ENCODE results near the gene LIG1.

Gene LIG1

GRCh38 chr19:48169939-48170803 is at the start of gene LIG1, which contains the start of gene ZSWIM9:
TSS of gene LIG1 (minus strand) at chr19:48170344. CDS start at chr19:48165566, 4,778 bp downstream.
TSS of gene ZSWIM9 (plus strand) at chr19:48170680. CDS start at chr19:48171803, 1,123 bp downstream.
- TF ChIP-seq, protein P1, sequence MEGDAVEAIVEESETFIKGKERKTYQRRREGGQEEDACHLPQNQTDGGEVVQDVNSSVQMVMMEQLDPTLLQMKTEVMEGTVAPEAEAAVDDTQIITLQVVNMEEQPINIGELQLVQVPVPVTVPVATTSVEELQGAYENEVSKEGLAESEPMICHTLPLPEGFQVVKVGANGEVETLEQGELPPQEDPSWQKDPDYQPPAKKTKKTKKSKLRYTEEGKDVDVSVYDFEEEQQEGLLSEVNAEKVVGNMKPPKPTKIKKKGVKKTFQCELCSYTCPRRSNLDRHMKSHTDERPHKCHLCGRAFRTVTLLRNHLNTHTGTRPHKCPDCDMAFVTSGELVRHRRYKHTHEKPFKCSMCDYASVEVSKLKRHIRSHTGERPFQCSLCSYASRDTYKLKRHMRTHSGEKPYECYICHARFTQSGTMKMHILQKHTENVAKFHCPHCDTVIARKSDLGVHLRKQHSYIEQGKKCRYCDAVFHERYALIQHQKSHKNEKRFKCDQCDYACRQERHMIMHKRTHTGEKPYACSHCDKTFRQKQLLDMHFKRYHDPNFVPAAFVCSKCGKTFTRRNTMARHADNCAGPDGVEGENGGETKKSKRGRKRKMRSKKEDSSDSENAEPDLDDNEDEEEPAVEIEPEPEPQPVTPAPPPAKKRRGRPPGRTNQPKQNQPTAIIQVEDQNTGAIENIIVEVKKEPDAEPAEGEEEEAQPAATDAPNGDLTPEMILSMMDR (IDR thresholded peaks at IDR 0.05; ENCODE audit: low read depth, low read length): peak; percentile 14
- peak; percentile 96 for DNase-seq (ENCODE audit: low read depth, low spot score)
- in situ Hi-C loops (cut with HindIII; ENCODE audit: low sequenced_read_pairs): no loop called here
- peak within 1 kb of the TSS; percentile 86 for H3K4me3 ChIP-seq (ENCODE audit: low read depth, low read length)

GRCh38 chr19:48218997-48219396 is 48.9 kb upstream of the LIG1 start:
- DNase-seq (ENCODE audit: low read depth, low spot score): peak; percentile 14
- TF ChIP-seq, protein P1 (IDR thresholded peaks at IDR 0.05; ENCODE audit: low read depth, low read length): no peak
- H3K4me3 ChIP-seq (ENCODE audit: low read depth, low read length): no peak overlapping the region
- in situ Hi-C loops (cut with HindIII; ENCODE audit: low sequenced_read_pairs): no loop called here

DNA sequence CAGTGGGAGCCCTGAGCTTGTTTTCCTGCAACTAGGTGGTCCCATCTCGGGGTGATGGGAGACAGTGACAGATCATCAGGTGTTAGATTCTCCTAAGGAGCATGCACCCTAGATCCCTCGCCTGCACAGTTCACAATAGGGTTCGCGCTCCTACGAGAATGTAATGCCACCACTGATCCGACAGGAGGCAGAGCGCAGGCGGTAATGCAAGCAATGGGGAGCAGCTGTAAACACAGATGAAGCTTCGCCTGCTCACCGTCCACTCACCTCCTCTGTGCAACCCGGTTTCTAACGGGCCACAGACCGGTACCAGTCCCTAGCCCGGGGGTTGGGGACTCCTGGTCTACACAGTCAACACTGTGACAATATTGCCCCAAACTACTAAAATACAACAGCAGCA is 46.8 kb upstream of the LIG1 start:
- in situ Hi-C loops (cut with HindIII; ENCODE audit: low sequenced_read_pairs): no loop called here
- no peak for DNase-seq (ENCODE audit: low read depth, low spot score)
- no peak overlapping the region for H3K4me3 ChIP-seq (ENCODE audit: low read depth, low read length)
- TF ChIP-seq, protein P1 (IDR thresholded peaks at IDR 0.05; ENCODE audit: low read depth, low read length): no peak

DNA sequence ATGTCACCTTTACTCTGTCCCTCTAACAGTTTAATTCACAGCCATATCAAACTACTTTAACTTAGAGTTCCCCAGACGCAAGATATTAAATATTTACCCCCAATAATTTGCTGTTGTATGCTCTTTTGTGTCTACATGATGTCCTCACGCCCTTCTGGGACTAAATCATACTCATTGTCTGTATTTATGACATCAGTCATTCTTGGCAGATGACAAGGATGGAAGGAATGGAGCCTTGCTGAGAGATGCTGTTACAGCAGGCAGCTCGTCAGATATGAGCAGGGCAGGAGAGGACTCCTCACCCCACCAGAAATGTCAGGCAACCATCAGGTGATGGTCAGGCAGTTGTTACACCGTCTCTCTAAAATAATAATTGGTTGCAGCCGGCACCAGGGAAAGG is 43.8 kb upstream of the LIG1 start:
- no peak for DNase-seq (ENCODE audit: low read depth, low spot score)
- no peak overlapping the region for H3K4me3 ChIP-seq (ENCODE audit: low read depth, low read length)
- in situ Hi-C loops (cut with HindIII; ENCODE audit: low sequenced_read_pairs): no loop called here
- TF ChIP-seq, protein P1 (IDR thresholded peaks at IDR 0.05; ENCODE audit: low read depth, low read length): no peak

DNA sequence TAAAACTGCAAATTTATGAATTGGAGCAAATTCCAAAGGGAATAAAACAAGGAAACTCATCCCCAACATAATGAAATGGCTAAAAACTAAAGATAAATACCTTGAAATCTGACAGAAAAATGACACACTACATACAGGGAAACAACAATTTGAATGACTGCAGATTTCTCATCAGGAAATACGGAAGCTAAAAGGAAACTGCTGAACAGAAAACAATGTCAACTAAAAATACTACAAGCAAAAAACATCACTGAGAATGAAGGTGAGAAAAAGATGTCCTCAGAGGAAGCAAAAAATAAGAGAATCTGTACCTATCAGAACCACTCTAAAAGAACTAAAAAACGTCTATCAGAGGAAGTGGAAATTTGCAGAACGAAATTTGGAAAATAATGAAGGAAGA is 39.9 kb upstream of the LIG1 start:
- in situ Hi-C loops (cut with HindIII; ENCODE audit: low sequenced_read_pairs): no loop called here
- TF ChIP-seq, protein P1 (IDR thresholded peaks at IDR 0.05; ENCODE audit: low read depth, low read length): no peak
- DNase-seq (ENCODE audit: low read depth, low spot score): no peak
- no peak overlapping the region for H3K4me3 ChIP-seq (ENCODE audit: low read depth, low read length)

DNA sequence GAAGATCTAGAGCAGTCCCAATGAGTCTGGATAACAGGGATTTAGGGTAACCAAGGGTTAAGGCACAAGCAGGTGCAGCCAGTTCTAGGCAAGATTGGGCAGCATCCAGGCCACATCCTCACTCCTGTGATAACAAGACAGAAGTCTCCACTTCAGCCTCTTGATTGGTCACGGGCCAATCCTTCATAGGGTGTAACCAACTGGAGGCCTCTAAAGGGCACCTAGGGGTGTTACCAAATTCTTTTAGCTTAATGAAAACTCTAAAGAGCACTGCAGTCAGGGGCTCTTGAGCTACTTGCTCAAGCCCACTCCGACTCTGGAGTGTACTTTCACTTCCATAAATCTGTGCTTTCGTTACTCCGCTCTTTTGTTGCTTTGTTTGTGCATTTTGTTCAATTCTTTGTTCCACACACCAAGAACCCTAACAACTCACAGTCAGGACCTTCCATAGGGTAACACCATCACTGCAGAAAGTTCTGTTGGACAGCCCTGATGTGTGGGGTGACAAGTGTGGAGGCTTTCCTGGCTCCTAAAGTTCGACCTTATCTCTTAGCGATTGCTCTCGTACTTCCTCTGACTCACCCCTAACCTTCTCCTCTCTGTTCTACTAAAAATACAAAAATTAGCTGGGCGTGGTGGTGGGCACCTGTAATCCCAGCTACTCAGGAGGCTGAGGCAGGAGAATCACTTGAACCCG is 36.4 kb upstream of the LIG1 start:
- TF ChIP-seq, protein P1 (IDR thresholded peaks at IDR 0.05; ENCODE audit: low read depth, low read length): no peak
- no peak overlapping the region for H3K4me3 ChIP-seq (ENCODE audit: low read depth, low read length)
- in situ Hi-C loops (cut with HindIII; ENCODE audit: low sequenced_read_pairs): no loop called here
- no peak for DNase-seq (ENCODE audit: low read depth, low spot score)
